SHP77 treated with DMSO at 0.1 percent for 48 hours (cell line): ENCODE results near the gene FUBP3.
A peak's percentile ranks its signal among the peaks of the same experiment; 100 is the strongest.

Source experiments
- DNase-seq: peaks from one replicate; lab custom pipeline; 2025; lab: John Stamatoyannopoulos, UW

FUBP3 gene

GRCh38 chr9:130578865-130579737, at the start of gene FUBP3:
TSS of gene FUBP3 (plus strand) at chr9:130579577. CDS start at chr9:130579681, 104 bp downstream.
- DNase-seq = peak; percentile 45

GRCh38 chr9:130530938-130531337, 48.4 kb upstream of the FUBP3 start:
- no peak for DNase-seq

- no peak for DNase-seq
Observed at GRCh38 chr9:130531670-130532069, 47.7 kb upstream of the FUBP3 start.

GRCh38 chr9:130532426-130533080, 46.8 kb upstream of the FUBP3 start:
- DNase-seq = no peak

- peak; percentile 21 for DNase-seq
Observed at GRCh38 chr9:130535818-130536521, 43.4 kb upstream of the FUBP3 start.

GRCh38 chr9:130536701-130537107, 42.7 kb upstream of the FUBP3 start:
- no peak for DNase-seq

- DNase-seq = no peak
Observed at GRCh38 chr9:130537346-130538050, 41.9 kb upstream of the FUBP3 start.

- DNase-seq = no peak
Observed at GRCh38 chr9:130539420-130540223, 39.8 kb upstream of the FUBP3 start.

- DNase-seq = no peak
Observed at GRCh38 chr9:130541533-130541932, 37.8 kb upstream of the FUBP3 start.

GRCh38 chr9:130542038-130542437, 37.3 kb upstream of the FUBP3 start:
- DNase-seq = no peak

GRCh38 chr9:130542457-130543228, 36.7 kb upstream of the FUBP3 start:
- no peak for DNase-seq

GRCh38 chr9:130543368-130543767, 36.0 kb upstream of the FUBP3 start:
- no peak for DNase-seq

GRCh38 chr9:130543859-130544258, 35.5 kb upstream of the FUBP3 start:
- DNase-seq = no peak

- DNase-seq = no peak
Observed at GRCh38 chr9:130544364-130544763, 35.0 kb upstream of the FUBP3 start.

GRCh38 chr9:130548103-130548502, 31.3 kb upstream of the FUBP3 start:
- DNase-seq = no peak

GRCh38 chr9:130549093-130549735, 30.2 kb upstream of the FUBP3 start:
- no peak for DNase-seq

GRCh38 chr9:130554606-130555005, 24.8 kb upstream of the FUBP3 start:
- DNase-seq = no peak

GRCh38 chr9:130555061-130555460, 24.3 kb upstream of the FUBP3 start:
- DNase-seq = no peak

GRCh38 chr9:130555968-130556367, 23.4 kb upstream of the FUBP3 start:
- DNase-seq = no peak
